Daoy (cell line): ENCODE measurements around the gene SLC25A51. TPM values are rescaled to one million over a fixed set of nuclear protein-coding genes. Genes with fewer than 3 reads are reported as not detected.

Experiments used
- DNase-seq: peaks from one replicate; pipeline ENCODE4 v3.0.0-alpha.2; 2015; ENCODE audit warnings: low read depth
- total RNA-seq: library from RNA; depleted of rRNA; stranded (reverse); fragments of >200 nt; shearing (Covaris generic); gene quantifications from 2 replicates; pipeline ENCODE4 v1.2.3, GENCODE V29; 2014; rRNA removed

SLC25A51 gene
- total RNA-seq, result 39.9 and 40.3 TPM in 2 replicates

GRCh38 chr9:37903647-37904444 is at the start of gene SLC25A51:
SLC25A51 (minus strand) TSS chr9:37904127; CDS start chr9:37888550, 15,577 bp downstream.
- peak; percentile 96 for DNase-seq

GRCh38 chr9:37953206-37953774 is 49.4 kb upstream of the SLC25A51 start:
- no peak for DNase-seq

DNA sequence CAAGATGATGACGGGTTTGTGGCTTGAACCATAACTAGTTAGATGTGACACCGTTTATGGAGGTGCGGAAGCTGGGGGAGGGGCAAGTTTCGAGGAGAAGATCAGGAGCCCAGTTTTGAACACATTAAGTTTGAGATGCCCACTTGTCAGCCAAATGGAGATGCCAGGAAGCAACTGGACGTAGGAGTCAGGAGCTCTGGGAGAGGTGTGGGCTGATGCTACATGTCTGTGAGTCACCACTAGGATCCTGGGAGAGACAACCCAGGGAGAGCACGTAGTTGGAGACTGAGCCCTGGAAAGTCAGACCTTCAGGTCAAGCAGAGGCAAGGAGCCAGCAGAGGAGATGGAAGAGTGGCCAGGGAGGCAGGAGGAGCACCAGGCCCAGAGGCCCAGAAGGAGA is 48.8 kb upstream of the SLC25A51 start:
- peak; percentile 74 for DNase-seq

DNA sequence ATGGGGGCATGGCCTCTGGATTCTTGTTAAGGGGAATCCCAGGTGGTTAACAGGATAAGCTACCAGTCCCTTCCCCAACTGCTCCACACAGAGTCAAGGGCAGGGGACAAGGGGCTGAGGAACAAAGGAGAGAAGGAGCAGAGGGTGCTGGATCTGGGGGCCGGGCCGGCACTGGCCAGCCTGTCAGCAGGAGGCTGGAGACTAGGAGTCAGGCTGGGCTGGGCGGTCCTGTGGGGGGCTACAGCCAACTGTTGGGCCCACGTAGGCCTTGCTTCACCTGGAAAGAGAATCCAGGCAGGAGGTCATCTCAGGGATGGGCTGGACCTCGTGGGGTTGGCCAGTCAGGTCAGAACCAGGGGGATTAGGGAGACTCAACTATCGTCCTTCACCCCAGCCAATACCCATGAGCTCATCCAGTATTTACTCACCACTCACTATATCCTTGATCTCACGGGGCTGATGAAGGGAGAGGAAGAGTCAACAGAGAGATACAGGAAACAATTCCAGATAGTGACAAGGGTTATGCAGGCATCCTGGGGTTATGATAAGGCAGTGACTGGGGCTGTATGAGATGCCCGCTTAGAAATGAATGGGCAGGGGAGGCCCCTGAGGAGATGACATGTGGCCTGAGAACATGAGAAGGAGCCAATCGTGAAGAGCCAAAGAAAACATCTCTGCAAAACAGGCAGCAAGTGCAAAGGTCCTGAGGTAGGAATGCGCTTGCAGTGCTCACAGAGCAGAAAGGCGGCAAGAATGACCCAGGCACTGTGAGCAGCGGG is 47.9 kb upstream of the SLC25A51 start:
- DNase-seq, result no peak

DNA sequence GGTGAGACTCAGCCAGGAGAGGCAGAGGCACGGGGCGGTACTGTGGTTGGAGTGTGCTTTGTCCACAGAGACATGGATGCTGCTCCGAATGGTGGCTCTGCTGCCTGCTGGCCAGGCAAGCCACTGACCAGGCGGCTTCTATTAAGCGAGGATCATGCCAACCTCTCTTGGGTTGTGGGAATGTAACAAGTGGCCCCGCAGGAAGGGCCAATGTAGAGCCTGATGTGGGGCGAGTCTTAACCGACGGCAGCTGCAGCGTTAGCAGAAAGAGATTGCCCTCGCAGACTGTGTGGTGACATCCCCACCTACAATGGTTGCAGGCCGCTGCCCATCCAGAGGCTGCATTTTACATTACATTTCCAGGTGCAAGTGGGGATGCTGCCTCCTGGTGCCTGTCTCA is 46.6 kb upstream of the SLC25A51 start:
- DNase-seq, result no peak

GRCh38 chr9:37949576-37949975 is 45.6 kb upstream of the SLC25A51 start:
- peak; percentile 55 for DNase-seq

GRCh38 chr9:37948417-37948980 is 44.6 kb upstream of the SLC25A51 start:
- DNase-seq, result no peak

DNA sequence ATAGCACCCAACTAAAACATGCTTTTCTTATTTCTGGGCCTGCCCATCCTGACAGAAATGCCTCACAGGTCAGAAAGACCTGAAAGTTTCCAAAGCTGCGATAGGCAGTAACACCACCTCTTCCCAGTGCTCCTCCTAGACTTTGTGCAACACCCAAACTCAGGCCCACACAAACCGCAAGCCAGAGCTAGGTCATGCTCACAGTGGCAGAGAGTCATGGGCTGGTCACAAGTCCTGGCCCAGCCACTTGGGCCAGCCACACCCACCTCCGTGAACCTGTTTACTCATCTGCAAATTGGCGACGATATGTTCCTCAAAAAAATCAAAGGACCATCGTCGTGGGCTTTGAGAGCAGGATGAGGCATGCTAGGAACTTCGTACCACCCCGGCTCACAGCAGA is 44.0 kb upstream of the SLC25A51 start:
- DNase-seq, result no peak

- DNase-seq, result no peak
These were observed 43.5 kb upstream of the SLC25A51 start for GRCh38 chr9:37947471-37947870.

DNA sequence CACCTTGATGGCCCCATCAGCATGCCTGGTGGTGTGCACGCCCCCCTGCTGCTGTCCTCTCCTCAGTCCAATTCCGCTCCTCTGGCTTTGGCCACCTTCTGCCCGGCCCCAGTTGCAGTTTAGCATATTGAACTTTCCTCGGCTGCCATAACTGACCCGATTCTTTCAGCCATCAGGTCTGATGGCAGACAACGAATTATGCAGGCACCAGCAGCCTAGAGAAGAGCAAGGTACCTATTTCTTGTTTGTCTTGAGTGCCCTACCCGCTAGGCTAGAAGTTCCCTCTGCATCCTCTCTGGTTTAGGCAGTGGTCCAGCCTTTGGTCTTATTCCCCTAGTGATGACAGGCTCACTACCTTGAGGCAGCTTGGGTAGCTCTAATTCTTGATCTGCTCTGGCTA is 43.0 kb upstream of the SLC25A51 start:
- DNase-seq, result no peak

- no peak for DNase-seq
These were observed 42.1 kb upstream of the SLC25A51 start for GRCh38 chr9:37946041-37946440.

DNA sequence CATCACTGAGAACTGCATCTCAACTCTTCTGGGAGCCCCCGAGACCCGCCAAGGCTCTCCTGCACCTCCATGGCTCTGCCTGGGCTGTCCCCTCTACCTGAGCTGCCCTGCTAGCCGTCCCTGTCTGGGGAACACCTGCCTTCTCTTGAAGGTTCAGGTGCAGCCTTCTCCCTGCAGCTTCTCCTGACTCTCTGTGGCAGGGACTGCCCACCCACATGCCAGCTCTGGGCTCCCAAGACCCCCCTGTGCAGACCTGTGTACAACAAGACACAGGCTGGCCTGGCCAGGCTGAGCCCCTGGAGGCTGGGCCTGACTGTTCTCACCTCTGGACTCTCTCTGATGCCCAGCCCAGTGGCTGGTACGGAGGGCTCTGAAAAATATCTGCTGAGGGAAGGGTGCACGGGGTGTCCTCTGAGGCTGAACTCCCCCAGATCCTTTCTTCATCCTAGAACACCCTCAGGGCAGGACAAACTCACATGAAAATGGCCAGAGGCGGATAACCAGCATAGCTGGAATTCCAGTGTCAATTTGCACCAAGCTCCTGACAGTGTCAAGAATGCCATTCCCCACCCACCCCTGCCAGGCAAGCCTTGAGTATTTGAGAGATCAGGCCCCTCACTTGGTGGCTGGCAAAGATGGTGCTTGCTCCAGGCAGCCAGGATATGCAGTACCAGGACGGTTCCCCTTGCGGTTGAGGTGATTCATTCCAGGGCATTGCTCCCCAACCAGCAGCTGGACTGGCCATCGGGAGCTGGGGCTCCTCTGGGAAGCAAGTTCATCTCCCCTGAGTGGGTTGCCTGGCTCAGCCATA is 40.9 kb upstream of the SLC25A51 start:
- peak; percentile 75 for DNase-seq

DNA sequence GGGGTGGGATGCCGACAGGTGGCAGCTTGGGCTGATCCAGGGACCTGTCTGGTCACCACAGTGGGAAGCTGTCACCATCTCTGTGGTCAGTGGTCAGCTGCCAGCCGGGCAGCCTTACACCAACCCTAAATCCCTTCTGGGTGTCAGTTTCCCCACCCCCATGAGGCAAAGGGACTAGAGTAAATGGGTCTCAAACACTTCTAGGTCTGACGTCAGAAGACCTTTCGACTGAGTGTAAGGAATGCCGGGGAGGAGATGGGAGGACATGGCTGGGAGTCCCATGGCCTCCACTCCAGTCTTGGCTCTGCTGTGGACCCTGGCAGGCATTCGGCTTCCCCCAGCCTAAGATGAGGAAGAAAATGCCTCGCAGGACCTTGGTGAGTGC is 40.3 kb upstream of the SLC25A51 start:
- DNase-seq, result no peak

DNA sequence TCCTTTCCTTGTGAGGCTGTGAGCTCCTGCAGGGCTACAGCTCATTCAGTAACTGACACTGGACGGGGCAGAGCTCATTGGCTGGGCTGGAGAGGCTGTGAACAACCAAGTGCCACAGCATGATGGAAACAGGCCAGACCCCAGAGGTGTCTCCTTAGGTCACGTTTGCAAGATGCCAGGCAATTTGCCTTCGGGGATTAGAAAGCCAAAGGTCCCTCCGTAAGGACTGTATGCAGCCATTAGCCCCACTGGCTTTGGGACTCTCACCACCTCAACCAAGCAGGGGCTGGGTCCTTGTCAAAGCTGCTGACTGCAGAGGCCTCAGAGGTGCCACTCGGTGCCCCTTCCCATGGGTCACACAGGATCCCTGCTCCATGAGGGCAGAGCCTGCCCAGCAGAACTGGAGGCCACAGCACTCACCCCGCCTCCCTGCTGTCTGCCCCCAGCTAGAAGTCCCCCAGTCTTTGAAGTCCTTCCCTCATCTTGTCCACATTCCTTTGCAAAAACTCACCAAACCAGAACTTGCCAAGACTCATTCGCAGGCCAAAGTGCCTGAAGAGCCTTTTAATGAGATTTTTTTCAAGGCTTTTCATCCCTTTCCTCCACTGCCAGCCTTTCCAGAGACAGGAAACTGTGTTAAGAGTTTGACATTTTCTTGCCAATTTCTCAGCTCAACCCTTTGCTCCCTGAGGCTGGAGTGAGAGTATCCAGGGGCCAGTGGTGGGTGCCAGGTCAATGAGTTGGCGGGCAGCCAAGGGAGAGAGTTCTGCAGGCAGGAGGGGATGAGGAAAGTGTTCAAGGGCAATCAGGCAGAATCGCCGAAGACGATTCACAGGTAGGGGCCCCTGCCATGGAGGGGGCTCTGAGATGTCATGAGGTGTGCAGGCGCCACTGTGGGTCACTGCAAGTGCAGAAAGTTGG is 39.7 kb upstream of the SLC25A51 start:
- DNase-seq, result peak; percentile 93

GRCh38 chr9:37942621-37943344 is 38.9 kb upstream of the SLC25A51 start:
- no peak for DNase-seq

- DNase-seq, result no peak
These were observed 37.3 kb upstream of the SLC25A51 start for GRCh38 chr9:37941253-37941652.

DNA sequence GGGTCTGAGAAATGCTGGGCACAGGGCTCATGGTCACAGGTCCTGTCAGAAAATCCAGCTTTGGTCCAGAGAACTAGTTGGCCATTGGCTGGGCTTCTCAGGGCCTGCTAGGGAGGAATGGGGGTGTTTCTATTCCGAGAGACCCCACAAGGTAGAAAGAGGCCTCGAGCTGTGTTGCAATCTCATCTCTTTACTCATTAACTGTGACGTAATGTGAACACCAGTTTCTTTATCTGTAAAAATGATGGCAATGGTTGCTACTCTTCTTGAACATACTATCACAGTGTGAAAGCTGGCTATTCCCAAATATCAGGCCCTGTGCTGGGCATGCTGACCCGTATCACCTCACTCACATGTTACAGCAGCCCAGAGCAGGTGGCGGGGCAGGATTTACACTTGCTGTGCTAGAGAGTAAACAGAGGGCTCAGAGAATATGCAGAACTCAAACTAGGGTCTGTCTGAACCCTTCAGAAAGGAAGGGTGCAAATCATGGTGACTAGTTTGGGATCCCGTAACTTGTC is 35.7 kb upstream of the SLC25A51 start:
- DNase-seq, result no peak

DNA sequence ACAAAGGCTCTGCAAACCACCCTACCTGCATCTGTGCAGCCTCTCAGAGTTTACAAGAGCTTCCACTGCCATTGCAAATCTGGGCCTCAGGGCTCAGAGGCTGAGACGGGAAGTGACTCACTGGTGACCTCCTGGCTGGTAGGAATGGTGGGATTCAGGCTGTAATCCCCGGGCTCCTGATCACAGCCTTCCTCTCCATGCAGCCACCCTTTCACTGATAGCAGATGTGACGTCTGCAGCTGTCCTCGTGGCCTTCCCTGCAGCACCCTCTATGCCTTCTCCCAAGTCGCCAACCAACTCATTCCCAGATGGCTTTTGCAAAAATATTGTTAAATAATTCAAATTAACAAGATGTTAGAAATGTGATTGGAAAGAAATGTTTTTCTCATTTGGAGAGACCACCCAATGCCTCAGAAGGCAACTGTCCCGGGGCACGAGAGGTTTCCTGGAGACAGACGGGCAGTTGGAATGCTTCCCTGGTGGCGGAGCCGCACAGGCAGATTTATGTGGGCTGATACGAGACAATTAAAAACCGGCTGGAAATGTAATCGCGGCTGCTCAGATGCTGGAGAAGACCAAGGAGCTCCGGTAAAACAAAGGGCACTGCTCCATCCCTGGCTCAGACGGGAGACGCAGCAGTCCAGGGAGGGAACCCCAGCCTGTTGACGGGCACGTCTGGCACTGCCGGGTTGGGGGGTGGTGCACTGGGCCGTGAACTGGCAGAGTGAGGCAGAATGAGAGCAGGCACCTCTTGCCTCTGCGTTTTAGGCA is 34.4 kb upstream of the SLC25A51 start:
- peak; percentile 97 for DNase-seq

DNA sequence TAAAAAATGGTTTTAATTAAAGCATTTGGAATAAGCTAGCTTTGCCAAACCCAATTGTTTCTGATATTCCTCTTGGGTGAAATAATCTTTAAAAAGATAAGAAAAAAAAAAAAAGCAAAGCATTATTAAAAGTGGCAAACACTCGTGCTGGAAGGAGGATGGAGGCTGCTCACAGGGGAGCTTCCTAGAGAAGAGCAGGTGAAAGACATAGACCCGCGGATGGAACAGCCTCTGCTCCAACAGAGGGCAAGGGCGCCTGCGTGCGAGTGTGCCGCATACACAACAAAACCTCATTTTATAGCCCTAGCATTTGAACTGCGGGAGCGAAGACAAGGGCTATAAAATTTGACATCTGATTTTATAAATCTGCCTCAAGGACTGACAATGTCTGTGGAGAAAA is 33.4 kb upstream of the SLC25A51 start:
- DNase-seq, result no peak
